Transverse colon (tissue), 4 donors: ENCODE measurements around the gene MYH15.

ENCODE experiments used
- CTCF ChIP-seq, 5 experiments: fragments of 200-600 bp in 3 of 5; fragments of 450-650 bp in 2 of 5; sonication (generic) in 3 of 5; IDR thresholded peaks; 1 replicate in 2 of 5; 2 replicates in 3 of 5; pipeline ENCODE4 v1.5.1; 2016 to 2017; ENCODE audit warnings: antibody characterized with exemption in 5 of 5, inconsistent platforms in 3 of 5, mild to moderate bottlenecking in 2 of 5, moderate library complexity in 1 of 5
- POLR2A ChIP-seq: fragments of 450-650 bp; IDR thresholded peaks from one replicate; pipeline ENCODE4 v1.6.1; 2016; ENCODE audit warnings: antibody characterized with exemption, mild to moderate bottlenecking, moderate library complexity
- POLR2AphosphoS5 ChIP-seq, 3 donors: sonication (generic); formaldehyde crosslinking; IDR thresholded peaks; one replicate each; pipeline ENCODE4 v1.6.1; 2016; ENCODE audit warnings: antibody characterized with exemption in 3 of 3

GRCh38 chr3:108548886-108549285, 38.5 kb upstream of the MYH15 start:
- TF ChIP-seq CTCF (IDR thresholded peaks at IDR 0.05) = no peak
- TF ChIP-seq POLR2A = no peak
- no peak for TF ChIP-seq POLR2AphosphoS5 (IDR thresholded peaks at IDR 0.05)
